Amniotic epithelial cell (primary cell): Measurements from ENCODE around the gene ATCAY.

Source experiments
- DNase-seq: peaks from one replicate; pipeline ENCODE4 v3.0.0-alpha.2; 2010; ENCODE audit warnings: low read depth

ATCAY gene, protein sequence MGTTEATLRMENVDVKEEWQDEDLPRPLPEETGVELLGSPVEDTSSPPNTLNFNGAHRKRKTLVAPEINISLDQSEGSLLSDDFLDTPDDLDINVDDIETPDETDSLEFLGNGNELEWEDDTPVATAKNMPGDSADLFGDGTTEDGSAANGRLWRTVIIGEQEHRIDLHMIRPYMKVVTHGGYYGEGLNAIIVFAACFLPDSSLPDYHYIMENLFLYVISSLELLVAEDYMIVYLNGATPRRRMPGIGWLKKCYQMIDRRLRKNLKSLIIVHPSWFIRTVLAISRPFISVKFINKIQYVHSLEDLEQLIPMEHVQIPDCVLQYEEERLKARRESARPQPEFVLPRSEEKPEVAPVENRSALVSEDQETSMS

DNA sequence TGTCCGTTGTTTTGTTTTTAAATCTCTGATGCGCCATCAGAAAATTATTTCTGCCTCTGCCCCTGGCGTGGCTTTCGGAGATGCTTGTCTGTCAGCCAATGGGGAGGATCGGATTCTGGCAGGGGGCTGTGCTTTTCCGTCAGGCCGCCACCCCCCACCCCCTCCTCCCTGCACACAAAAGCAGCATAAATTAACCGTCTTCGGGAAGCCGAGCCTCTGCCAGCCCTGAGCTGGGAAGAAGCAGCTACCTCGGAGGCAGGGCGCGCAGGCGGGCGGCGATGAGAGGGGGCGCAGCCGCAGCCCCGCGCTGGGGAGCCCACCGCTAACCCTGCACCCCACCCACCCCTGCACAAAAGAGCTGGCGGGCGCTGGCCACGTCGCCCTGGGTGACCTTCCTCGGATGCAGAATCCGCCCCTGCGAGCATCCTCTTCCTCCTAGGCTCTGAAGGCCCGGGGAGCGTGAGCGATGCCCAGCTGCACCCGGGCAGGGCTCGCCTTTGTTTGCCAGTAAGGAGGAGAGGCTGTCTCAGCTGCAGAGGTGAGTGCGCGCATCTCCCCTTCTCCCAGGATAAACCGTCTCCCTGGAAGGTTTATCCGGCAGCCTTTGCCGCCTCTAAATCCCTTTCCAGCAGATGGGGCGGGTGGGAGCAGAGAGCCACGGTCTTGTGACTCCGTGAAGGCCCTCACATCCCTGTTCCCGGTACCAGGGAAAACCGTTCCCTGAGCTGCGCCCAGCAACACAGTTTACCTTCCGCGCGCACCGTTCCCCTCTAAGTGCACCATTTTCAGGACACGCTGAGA lies at the start of gene ATCAY:
Gene ATCAY, plus strand, starts transcription at position 215 of the 801 bp plus-strand sequence. CDS start 5,083 bp downstream, outside the sequence.
- no peak for DNase-seq

DNA sequence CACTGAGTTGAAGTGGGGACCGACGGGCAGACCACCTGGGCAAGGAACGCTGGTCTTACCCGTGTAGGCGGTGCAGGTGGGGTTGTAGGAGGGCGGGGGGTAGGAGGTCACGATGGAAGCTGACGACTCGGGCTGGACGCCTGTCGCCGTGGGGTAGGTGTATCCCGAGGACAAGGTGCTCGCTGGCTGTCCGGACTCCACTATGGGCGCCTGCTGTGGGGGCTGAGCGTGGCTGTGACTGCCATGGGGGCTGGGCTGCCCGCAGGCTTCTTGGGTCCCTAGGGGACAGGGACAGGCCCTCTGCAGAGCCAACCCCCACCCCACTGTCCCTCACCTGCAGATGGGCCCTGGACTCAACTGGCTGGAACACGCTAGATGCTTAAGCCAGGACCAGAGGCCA lies 48.9 kb upstream of the ATCAY start:
- DNase-seq, result no peak

DNA sequence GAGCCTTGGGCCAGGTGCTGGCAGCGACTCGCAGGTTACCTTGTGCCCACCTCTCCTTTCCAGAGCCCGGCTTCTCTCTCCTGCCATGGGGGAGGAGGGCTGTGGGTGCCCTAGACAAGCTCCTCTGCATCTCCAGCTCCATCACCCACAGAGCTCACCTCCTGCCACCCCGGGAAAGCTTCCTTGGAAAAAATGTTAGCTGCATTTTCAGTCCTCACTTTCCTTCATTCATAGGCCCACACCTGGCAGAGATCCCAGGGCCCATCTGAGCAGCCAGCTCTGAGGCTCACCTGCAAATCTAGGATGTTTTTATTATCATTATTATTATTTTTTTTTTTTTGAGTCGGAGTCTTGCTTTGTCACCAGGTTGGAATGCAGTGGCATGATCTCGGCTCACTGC lies 48.5 kb upstream of the ATCAY start:
- DNase-seq, result no peak

DNA sequence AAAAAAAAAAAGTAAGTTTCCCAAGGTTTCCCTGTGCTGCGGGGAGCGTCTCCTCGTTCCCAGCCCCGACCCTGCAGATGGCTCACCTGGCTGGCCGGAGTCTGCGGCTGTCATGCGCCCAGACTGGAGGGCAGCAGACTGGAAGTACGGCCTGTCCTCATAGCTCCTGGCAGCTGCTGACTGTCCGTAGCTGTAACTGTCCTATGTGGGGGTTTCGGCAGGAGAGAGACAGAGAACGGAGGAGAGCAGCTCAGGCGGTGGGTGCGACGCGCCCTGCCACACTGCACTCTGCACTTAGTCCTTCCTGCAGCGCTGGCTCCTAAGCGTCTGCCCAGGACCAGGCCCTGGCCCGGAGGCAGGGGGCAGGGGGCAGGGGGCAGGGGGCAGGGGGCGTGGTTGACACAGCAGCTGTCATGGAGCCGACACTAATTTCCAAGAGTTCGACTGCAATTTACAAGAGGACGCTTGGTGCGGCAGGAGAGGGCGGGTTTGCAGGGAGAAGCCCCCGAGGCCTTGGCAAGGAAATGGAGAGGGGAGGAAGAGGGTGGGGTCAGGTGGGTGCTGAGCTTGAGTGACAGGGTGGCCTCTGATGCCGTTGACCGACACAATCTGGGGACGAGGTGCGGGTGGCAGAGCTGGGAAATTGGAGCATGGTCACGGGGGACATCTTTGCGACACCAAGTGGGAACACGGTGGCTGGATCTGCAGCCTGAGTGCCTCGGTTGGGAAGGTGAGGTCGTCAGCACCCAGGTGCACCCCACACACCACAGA lies 46.7 kb upstream of the ATCAY start:
- DNase-seq, result no peak

DNA sequence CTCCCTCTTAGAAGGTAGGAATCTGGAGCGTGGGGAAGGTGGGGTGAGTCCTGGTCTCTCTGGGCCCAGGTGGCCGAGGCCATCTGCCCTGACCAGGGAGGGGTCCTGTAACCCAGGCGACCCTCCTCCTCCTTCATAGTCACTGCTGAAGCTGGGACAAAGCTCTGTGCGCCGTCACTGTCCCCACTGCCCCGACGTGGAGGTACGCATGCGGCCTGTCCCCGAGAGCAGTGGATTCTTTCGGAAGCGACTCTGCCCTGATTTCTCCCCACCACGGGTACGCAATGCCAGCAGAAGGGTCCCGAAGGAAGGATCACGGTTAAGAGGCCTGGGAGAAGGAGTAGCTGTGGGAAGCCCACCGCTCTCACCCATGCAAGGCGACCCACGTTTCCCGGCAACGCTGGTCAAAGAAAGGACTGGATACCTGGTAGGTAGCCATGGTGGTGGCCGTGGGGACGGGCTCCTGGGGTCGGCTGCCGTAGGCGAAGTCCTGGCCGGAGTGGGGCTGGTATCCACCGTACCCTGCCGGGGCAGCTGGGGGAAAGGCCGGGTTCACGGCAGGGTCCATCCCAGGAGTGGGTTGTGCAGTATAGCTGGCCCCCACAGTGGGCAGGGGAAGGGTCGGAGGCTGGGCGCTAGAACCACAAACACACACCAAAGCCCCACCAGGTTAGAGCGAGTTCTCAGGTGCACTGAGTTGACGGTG lies 46.0 kb upstream of the ATCAY start:
- DNase-seq, result no peak

DNA sequence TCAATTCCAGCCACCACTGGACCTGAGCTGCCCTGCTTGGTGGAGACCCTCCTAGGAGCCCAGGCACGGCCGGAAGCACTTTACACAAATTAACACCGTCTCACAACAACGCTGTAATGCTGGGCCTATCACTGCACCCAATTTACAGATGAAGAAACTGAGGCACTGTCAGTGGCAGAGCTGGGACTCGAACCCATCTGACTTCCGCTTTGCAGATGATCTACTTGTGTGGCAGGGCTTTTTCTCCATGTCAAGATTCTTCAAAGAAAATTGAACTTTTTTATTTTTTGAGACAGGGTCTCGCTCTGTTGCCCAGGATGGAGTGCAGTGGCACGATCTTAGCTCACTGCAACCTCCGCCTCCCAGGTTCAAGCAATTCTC lies 45.4 kb upstream of the ATCAY start:
- DNase-seq, result no peak

DNA sequence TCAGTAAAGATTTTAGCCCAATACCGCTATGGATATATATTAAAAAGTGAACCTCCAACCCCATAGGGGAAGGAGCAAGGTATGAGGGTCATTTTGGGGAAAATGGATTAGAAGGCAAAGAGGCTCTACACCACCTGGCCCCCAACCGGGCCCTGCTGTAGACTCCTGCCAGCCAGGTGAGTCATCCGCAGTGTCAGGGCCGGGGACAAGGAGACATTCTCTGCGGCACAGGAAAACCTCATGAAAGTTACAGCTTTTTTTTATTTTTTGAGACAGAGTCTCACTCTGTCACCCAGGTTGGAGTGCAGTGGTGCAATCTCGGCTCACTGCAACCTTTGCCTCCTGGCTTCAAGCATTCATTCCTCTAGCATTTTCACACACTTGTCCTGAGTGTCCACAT lies 43.6 kb upstream of the ATCAY start:
- DNase-seq, result no peak

DNA sequence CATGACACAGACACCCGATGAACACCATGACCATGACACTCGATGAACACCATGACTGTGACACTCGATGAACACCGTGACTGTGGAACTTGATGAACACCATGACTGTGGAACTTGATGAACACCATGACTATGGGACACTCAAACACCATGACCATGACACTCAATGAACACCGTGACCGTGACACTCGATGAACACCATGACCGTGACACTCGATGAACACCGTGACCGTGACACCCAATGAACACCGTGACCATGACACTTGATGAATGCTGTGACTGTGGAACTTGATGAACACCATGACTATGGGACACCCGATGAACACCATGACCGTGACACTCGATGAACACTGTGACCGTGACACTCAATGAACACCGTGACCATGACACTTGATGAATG lies 43.2 kb upstream of the ATCAY start:
- DNase-seq, result no peak

DNA sequence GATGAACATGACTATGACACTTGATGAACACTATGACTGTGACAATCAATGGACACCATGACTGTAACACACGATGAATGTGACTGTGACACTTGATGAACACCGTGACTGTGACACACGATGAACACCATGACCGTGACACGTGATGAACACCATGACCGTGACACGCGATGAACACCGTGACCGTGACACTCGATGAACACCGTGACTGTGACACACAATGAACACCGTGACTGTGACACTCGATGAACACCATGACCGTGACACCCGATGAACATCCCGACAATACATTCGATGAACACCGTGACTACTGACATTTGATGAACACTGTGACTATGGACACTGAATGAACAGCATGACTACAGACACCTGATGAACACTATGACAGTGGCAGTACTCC lies 42.6 kb upstream of the ATCAY start:
- DNase-seq, result no peak

DNA sequence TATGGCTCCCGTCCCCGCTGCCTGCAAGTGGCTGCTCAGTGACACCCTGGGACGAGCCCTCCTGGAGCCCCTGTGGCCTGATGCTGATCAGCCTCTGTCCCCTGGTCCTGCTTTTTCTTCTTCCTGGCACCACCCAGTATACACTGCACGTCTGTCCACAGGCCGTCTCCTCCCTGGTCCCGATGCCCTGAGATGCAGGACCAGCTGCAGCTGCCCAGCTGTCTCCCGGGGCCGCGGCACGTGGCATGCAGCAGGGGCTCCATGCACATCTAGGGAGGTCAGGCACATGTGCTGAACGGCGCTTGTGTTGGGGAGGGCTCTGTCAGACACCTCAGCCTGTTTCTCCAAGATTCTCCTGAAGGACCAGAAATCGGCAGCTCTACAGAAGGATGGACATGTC lies 41.8 kb upstream of the ATCAY start:
- DNase-seq, result no peak

DNA sequence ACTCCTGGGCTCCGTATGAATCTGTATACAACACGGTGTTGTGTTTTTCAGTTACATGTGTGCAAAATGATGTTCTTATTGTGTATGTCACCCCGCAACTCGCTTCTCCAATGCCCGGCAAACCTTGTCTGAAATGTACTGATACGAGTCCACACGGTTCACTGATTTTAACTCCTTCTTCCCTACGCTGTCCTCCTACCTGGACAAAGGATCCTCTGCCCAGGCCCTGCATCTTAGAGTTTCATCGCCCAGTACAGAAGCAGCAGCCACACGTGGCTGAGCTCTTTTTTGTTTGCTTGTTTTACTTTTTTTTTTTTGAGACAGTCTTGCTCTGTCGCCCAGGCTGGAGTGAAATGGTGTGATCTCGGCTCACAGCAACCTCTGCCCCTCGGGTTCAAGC lies 40.5 kb upstream of the ATCAY start:
- no peak for DNase-seq

DNA sequence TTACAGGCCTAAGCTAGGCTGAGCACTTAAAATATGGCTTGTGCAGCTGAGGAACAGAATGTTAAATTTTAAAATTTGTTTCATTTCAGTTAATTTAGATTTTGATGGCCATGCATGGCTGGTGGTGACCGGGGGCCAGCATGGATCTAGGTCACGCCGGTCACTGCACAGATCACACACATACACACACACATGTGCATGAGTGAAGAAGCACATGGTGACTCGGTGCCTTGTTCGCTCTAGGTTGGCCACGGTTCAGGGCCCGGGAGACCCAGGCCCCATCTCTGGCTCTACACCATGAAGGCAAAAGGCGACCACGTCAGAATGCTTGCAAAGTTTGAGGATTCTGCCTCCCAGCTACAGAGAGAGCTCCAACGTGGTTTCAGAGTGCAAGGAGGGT lies 39.7 kb upstream of the ATCAY start:
- no peak for DNase-seq

DNA sequence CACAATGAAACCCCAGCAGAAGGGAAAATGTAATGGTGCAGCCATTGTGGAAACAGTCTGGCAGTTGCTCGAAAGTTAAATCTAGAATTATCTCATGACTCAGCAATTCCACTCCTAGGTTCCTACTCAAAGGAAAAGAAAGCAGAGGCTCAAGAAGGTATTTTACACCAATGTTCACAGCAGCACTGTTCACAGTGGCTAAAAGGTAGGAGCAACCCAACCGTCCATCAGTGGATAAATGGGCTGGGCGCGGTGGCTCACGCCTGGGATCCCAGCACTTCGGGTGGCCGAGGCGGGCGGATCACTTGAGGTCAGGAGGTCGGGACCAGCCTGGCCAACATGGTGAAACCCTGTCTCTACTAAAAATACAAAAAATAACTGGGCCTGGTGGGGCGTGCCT lies 37.5 kb upstream of the ATCAY start:
- no peak for DNase-seq

DNA sequence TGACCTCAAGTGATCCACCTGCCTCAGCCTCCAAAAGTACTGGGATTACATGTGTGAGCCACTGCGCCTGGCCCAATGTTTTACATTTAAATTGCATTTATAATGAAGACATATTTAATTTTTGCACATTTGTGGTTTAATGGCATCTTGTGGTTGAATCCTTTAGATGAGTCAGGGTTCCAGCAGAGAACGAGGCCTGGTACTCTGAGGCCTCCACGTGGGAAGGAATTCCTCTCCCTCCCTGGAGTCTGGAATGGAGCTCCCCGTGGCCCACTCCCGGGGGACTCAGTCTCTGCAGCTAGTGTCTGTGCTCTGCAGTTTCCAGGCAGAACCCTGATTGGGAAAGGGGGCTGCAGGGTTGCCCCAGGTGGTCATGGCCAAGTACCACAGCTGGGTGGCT lies 35.9 kb upstream of the ATCAY start:
- peak; percentile 73 for DNase-seq

DNA sequence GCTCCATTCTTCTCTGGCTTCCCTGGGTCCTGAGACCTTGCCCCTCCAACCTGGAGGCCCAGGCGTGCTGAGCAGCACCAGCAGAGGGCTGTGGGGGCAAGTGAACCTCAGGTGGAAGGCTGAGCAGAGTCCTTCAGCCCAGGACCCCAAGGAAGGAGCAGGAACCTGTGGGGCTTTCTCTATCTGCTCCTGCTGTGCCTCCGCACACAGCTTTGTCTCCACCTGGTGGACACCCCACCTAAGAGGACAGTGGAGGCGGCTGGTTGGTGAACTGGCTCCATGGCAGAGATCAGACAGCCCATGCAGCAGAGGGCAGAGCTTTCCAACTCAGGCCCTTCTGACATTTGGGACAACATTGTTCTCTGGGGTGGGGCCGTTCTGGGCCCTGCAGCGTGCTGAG lies 31.4 kb upstream of the ATCAY start:
- no peak for DNase-seq

DNA sequence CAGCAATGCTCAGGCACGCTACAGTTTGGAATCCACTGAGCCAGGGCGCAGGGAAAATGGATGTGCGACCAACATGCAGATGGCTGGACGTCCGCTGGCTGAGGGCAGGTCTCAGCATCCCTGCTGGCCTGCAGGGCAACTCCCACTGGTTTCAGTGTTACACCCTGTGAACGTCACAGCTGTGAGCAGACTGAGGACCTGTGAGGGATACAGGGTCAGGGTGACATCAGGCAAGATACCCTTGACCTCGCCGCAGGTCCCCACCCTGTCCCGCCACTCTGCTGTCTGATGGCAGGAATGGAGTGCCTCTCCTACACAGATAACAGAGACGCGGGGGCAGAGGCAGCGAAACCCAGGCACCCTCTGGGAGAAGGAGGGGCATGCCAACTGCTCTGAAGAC lies 30.7 kb upstream of the ATCAY start:
- DNase-seq, result no peak

DNA sequence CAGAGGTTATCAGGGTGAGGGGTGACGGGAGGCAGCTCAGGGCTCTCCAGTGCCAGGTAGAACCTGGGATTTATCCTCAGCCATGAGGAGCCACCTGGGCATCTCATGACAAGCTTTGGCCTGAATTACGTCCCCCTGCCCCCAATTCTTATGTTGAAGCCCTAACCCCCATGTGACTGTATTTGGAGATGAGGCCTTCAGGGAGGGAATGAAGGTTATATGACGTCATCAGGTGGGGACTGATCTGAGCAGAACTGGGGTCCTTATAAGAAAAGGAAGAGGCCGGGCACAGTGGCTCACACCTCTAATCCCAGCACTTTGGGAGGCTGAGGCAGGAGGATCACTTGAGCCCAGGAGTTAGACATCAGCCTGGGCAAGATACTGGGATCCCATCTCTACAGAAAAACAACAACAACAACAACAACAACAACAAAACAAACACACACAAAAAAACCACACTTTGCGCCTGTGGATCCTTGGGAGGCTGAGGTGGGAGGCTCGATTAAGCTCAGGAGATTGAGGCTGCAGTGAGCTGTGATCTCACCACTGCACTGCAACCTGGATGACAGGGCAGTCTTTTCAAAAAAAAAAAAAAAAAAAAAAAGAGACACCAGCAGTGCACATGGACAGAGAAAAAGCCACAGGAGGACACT lies 30.0 kb upstream of the ATCAY start:
- DNase-seq, result no peak

DNA sequence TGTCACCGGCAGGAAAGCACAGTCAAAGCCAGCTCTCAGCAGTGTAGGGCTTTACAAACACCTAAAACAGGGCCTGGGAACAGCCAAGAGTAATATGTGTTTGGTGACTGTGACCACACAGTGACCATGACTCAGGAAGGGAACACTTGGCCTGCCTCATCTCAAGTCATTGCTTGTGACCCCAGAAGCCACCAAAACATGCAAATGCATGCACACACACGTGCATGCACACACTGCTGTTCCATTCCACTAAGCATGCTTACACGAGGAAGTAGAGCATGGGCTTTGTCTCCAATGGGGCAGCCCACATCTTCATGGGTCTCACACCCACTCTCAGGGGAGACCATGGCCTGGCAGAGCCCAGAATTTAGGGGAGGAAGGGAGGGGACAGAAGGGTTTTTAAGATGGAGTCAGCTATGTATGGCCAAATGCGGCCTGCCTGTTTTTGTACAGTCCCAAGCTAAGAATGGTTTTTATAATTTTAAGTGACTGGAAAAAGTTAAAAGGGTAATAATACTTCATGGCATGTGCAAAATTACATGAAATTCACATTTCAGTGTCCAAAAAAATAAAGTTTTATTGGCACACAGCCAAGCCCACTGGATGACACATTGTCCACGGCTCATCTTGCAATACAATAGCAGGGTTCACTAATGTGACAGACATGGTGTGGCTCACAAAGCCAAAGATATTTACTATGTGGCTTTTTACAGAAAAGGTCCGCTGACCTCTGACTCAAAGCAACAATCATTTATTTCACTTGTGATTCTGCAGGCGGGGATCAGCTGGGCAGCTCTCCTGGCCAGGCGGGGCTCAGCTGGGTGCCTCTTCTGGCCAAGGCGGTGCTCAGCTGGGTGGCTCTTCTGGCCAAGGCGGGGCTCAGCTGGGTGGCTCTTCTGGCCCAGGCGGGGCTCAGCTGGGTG lies 29.0 kb upstream of the ATCAY start:
- DNase-seq, result peak; percentile 11

DNA sequence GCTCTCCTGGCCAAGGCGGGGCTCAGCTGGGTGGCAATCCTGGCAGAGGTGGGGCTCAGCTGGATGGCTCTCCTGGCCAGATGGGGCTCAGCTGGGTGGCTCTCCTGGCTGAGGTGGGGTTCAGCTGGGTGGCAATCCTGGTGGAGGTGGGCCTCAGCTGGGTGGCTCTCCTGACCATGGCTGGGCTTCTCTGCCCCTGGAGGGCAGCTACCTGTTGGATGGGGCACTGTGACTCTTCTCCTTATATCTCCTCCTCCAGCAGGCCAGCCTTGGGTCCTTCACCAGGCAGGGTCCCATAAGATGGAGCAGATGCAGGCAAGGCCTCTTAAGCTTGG lies 28.3 kb upstream of the ATCAY start:
- DNase-seq, result no peak

DNA sequence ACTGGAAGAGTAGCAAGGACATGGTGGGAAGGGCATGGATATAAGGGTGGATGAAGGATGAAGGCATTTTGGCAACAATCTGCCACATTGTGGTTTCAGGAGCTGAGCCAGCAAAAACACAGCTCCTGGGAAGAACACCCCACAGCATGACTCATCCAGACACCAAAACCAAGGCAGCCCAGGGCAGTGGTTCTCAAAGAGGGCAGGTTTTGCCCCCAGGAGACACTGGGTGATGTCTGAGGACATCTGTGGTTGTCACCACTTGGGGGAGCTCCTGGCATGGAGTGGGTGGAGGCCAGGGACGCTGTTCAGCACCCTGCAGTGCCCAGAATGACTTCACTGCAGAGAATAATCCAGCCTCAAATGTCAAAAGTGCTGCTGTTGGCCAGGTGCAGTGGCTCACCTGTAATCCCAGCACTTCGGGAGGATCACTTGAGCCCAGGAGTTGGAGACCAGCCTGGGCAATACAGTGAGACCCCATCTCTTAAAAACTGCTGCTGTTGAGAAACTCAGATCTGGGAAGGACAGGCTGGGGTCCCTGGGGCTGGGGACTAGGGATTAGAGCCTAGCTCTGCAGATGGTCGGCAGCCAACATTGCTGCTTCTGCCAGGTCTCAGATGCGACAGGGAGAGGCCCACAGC lies 27.8 kb upstream of the ATCAY start:
- peak; percentile 67 for DNase-seq
